Liver (tissue), 9 donors: ENCODE measurements around the gene PRPF19. TPM values are rescaled to one million over a fixed set of nuclear protein-coding genes. Genes with fewer than 3 reads are reported as not detected.

Source experiments
- DNase-seq: peaks from one replicate; pipeline ENCODE4 v3.0.0-alpha.2; 2017; ENCODE audit warnings: low spot score
- H3K27ac ChIP-seq, 2 donors: one replicate each; pipeline ENCODE4 v1.7.0; 2013; ENCODE audit warnings: inconsistent platforms in 2 of 2, low read length in 2 of 2, control low read depth in 1 of 2, low read depth in 1 of 2, mild to moderate bottlenecking in 1 of 2
- H3K27me3 ChIP-seq, 4 donors: one replicate each; pipeline versions ENCODE4 v1.6.1 to v1.7.0; 2013; ENCODE audit warnings: low read length in 3 of 4, inconsistent platforms in 1 of 4, mild to moderate bottlenecking in 1 of 4, moderate library complexity in 1 of 4; ENCODE audit not compliant: control insufficient read depth in 4 of 4, insufficient read depth in 4 of 4
- H3K36me3 ChIP-seq, 4 donors: one replicate each; pipeline versions ENCODE4 v1.6.1 to v1.7.0; 2013; ENCODE audit warnings: low read length in 3 of 4, mild to moderate bottlenecking in 3 of 4, low read depth in 1 of 4, moderate library complexity in 1 of 4; ENCODE audit not compliant: control insufficient read depth in 4 of 4, insufficient read depth in 3 of 4
- H3K4me1 ChIP-seq, 4 donors: one replicate each; pipeline versions ENCODE4 v1.6.1 to v1.7.0; 2013; ENCODE audit warnings: low read length in 3 of 4, mild to moderate bottlenecking in 3 of 4, moderate library complexity in 1 of 4; ENCODE audit not compliant: control insufficient read depth in 4 of 4, insufficient read depth in 4 of 4
- H3K4me3 ChIP-seq, 3 donors: one replicate each; pipeline versions ENCODE4 v1.6.1 to v1.7.0; 2013; ENCODE audit warnings: low read length in 3 of 3, control low read depth in 1 of 3, low read depth in 1 of 3, mild to moderate bottlenecking in 1 of 3
- H3K9ac ChIP-seq, 2 donors: one replicate each; pipeline ENCODE4 v1.7.0; 2013; ENCODE audit warnings: low read length in 2 of 2, mild to moderate bottlenecking in 2 of 2, moderate library complexity in 2 of 2, control low read depth in 1 of 2, low read depth in 1 of 2
- H3K9me3 ChIP-seq, 4 donors: one replicate each; pipeline versions ENCODE4 v1.6.1 to v1.7.0; 2013; ENCODE audit warnings: low read length in 3 of 4; ENCODE audit not compliant: control insufficient read depth in 4 of 4
- EGR1 ChIP-seq, 2 donors: IDR thresholded peaks; 2 replicates each; pipeline ENCODE4 v1.6.1; 2016 to 2018; ENCODE audit warnings: antibody characterized with exemption in 2 of 2, low read depth in 2 of 2
- FOXA1 ChIP-seq: IDR thresholded peaks from 2 replicates; pipeline ENCODE4 v1.6.1; 2016; ENCODE audit warnings: antibody characterized with exemption
- HNF4A ChIP-seq, 2 donors: conservative IDR thresholded peaks; 2 replicates each; pipeline ENCODE4 v1.6.1; 2016; ENCODE audit warnings: antibody characterized with exemption in 2 of 2, mild to moderate bottlenecking in 2 of 2
- HNF4G ChIP-seq: IDR thresholded peaks from 2 replicates; pipeline ENCODE4 v1.6.1; 2016; ENCODE audit warnings: antibody characterized with exemption
- JUND ChIP-seq, 2 donors: IDR thresholded peaks; 2 replicates each; pipeline ENCODE4 v1.6.1; 2016; ENCODE audit warnings: antibody characterized with exemption in 2 of 2
- NR2F2 ChIP-seq: IDR thresholded peaks from 2 replicates; pipeline ENCODE4 v1.6.1; 2016; ENCODE audit warnings: antibody characterized with exemption
- RAD21 ChIP-seq, 2 donors: IDR thresholded peaks; 2 replicates each; pipeline ENCODE4 v1.6.1; 2016; ENCODE audit warnings: antibody characterized with exemption in 2 of 2, mild to moderate bottlenecking in 2 of 2
- RXRA ChIP-seq, 2 donors: IDR thresholded peaks; 2 replicates each; pipeline ENCODE4 v1.6.1; 2017 to 2018; ENCODE audit warnings: antibody characterized with exemption in 2 of 2, mild to moderate bottlenecking in 1 of 2
- SP1 ChIP-seq: IDR thresholded peaks from 2 replicates; pipeline ENCODE4 v1.6.1; 2018; ENCODE audit warnings: antibody characterized with exemption, mild to moderate bottlenecking
- WGBS: extraction: QIAGEN DNeasy Blood & Tissue Kit; methylation state at CpG from one replicate; pipeline ENCODE4 v1.1.7; 2013; 5-methylcytosine and 5-hydroxymethylcytosine counted together
- polyA plus RNA-seq, 2 donors: library from polyadenylated mRNA; stranded (reverse) in 1 of 2; unstranded in 1 of 2; fragments of 200-250 nt in 1 of 2; fragments of >200 nt in 1 of 2; fragmentation: Nextera tagmentation in 1 of 2; extraction: Ambion mirVana in 1 of 2; gene quantifications; one replicate each; pipeline versions ENCODE4 v1.2.1 to v1.2.3, GENCODE V29; 2013 to 2015
- total RNA-seq, 2 donors: library from RNA; depleted of rRNA; stranded (reverse); fragments of >200 nt; gene quantifications; one replicate each; pipeline ENCODE4 v1.2.3, GENCODE V29; 2014
- TF ChIP-seq, protein P1 (sequence below): fragments of 150-350 bp; IDR thresholded peaks from 2 replicates; pipeline ENCODE4 v1.5.1; 2017; ENCODE audit warnings: improper control_type of control experiment, low read depth, low read length; ENCODE audit not compliant: missing input control
- TF ChIP-seq, protein P2 (sequence below): IDR thresholded peaks from 2 replicates; pipeline ENCODE4 v1.6.1; 2016; ENCODE audit warnings: antibody characterized with exemption
- TF ChIP-seq, protein P3 (sequence below): IDR thresholded peaks from 2 replicates; pipeline ENCODE4 v1.6.1; 2016; ENCODE audit warnings: antibody characterized with exemption, mild to moderate bottlenecking
- TF ChIP-seq, protein P4 (sequence below): IDR thresholded peaks from 2 replicates; pipeline ENCODE4 v1.6.1; 2016; ENCODE audit warnings: antibody characterized with exemption
- donor health status: healthy.
- donor health status: healthy.
- donor health status: healthy.
- donor health status: healthy.
- donor health status: healthy.

The PRPF19 gene
- total and polyA plus RNA-seq, 4 donors: 25.4 to 57.1 (median 40.4) TPM

DNA sequence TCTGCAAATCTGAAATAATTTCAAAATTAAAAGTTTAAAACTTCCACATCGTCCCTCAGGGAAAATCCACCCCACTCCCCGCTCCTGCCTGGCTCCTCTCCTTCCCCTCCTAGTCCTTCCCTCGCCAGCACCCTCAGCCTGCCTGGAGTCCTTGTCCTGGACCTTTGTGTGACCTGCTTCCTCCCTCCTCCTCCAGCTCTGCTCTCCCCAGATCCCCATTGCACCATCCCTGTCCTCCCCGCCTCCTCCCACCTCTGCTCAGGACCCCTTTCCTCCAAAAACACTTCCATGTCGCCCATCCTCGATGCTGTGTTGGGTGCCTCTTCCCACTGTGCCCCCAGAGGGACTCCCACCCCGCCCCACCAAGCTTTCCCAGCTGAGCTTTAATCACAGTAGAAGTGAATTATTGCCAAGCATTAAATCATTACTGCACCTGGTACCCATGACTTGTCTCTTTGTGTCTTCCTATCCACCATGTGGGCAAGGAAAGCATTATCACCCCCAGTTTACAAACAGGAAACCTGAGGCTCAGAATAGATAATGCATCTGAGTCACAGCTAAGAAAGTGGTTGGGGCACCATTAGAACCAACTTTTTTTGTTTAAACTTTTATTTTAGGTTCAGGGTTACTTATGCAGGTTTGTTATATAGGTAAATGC lies 41.4 kb downstream of the PRPF19 start:
- no peak for TF ChIP-seq RXRA (IDR thresholded peaks at IDR 0.05)
- no peak for TF ChIP-seq SP1
- TF ChIP-seq JUND (IDR thresholded peaks at IDR 0.05): no peak
- TF ChIP-seq EGR1 (IDR thresholded peaks at IDR 0.05; ENCODE audit: low read depth in 2 of 2): no peak
- no peak for TF ChIP-seq NR2F2
- no peak for TF ChIP-seq HNF4A (conservative IDR thresholded peaks at IDR 0.05)
- TF ChIP-seq, protein P1, sequence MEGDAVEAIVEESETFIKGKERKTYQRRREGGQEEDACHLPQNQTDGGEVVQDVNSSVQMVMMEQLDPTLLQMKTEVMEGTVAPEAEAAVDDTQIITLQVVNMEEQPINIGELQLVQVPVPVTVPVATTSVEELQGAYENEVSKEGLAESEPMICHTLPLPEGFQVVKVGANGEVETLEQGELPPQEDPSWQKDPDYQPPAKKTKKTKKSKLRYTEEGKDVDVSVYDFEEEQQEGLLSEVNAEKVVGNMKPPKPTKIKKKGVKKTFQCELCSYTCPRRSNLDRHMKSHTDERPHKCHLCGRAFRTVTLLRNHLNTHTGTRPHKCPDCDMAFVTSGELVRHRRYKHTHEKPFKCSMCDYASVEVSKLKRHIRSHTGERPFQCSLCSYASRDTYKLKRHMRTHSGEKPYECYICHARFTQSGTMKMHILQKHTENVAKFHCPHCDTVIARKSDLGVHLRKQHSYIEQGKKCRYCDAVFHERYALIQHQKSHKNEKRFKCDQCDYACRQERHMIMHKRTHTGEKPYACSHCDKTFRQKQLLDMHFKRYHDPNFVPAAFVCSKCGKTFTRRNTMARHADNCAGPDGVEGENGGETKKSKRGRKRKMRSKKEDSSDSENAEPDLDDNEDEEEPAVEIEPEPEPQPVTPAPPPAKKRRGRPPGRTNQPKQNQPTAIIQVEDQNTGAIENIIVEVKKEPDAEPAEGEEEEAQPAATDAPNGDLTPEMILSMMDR: no peak
- Histone ChIP-seq H3K4me3 (no peak overlapping the region), H3K9ac (no peak overlapping the region), H3K36me3 (no peaks in the 10 kb centered on the region), H3K27ac (no peak overlapping the region), H3K4me1 (no peaks in the 10 kb centered on the region), H3K27me3 (no peaks in the 10 kb centered on the region), H3K9me3 (no peaks in the 10 kb centered on the region)
- no peak for DNase-seq
- WGBS: 83% methylated on average over 7 of the region's 7 CpGs

DNA sequence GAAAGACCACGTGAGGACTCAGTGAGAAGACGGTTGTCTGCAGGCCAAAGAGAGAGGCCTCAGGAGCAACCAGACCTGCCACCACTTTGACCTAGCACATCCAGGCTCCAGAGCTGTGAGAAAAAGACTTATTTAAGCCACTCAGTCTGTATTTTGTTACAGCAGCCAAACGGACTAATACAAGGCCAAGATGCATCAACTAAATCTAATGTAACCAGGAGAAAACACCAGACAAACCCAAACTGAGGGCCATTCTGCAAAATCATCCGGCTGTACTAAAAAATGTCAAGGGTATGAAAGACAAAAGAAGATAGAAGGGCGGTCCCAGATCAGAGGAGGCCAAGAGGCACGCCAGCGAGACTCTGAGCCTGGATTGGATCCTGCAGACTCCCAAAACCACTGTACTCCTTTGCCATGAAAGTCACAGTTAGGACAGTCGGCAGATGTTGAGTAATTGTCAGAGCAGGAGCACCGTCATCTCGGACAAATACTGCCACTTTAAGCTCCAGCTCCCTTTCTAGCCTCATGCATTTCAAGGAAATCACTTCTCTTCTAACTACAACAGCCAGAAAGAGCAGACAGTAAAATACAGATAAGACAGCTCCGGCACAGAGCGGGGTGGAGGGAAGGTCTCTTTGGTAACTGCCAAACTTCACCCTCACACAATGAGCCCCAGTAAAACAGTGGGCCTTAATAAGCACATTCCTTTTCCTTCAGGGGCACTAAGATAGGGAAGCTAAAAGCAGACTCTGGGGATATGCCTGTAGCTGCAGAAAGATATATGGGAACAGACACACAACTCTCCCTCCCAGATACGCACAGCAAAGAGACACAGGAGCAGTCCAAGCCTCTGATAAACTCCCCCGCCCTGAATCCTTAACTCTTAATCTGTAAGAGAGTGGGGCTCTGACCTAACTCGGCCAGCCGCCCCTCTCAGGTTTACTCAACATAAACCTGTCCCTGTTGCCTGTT lies 42.5 kb downstream of the PRPF19 start:
- Histone ChIP-seq H3K27ac (no peak overlapping the region), H3K4me3 (no peak overlapping the region), H3K9ac (no peak overlapping the region), H3K36me3 (no peaks in the 10 kb centered on the region), H3K9me3 (no peaks in the 10 kb centered on the region), H3K4me1 (no peaks in the 10 kb centered on the region), H3K27me3 (no peaks in the 10 kb centered on the region)
- 82% methylated on average over 16 of the region's 16 CpGs for WGBS
- DNase-seq: no peak
- TF ChIP-seq SP1 (no peak), FOXA1 (no peak)
- TF ChIP-seq, protein P2, sequence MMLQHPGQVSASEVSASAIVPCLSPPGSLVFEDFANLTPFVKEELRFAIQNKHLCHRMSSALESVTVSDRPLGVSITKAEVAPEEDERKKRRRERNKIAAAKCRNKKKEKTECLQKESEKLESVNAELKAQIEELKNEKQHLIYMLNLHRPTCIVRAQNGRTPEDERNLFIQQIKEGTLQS: no peak

DNA sequence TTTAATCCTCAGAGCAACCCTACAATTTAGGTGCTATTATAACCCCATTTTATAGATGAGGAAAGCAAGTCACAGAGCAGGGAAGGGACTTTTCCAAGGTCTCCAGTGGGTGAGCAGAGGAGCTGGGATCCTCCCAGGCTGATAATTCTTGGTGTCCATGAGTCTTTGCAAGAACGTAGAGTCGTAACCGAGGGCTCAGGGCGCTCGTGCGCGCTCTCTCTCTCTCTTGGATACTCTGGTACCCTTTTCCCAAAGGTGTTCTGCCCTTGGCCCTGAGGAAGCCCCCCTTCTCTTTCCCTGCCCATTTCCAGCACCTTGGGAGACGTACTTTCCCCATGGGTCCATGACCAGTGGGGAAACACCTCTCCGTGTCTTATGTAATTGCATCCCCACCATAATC lies 44.2 kb downstream of the PRPF19 start:
- no peak for DNase-seq
- Histone ChIP-seq H3K9ac (no peak overlapping the region), H3K4me1 (no peaks in the 10 kb centered on the region), H3K36me3 (no peaks in the 10 kb centered on the region), H3K27ac (no peak overlapping the region), H3K4me3 (no peak overlapping the region), H3K27me3 (no peaks in the 10 kb centered on the region), H3K9me3 (no peaks in the 10 kb centered on the region)
- WGBS: 92% methylated on average over 9 of the region's 9 CpGs
- TF ChIP-seq RAD21 (IDR thresholded peaks at IDR 0.05): no peak
- TF ChIP-seq HNF4G: no peak
- TF ChIP-seq SP1: no peak
- TF ChIP-seq, protein P3, sequence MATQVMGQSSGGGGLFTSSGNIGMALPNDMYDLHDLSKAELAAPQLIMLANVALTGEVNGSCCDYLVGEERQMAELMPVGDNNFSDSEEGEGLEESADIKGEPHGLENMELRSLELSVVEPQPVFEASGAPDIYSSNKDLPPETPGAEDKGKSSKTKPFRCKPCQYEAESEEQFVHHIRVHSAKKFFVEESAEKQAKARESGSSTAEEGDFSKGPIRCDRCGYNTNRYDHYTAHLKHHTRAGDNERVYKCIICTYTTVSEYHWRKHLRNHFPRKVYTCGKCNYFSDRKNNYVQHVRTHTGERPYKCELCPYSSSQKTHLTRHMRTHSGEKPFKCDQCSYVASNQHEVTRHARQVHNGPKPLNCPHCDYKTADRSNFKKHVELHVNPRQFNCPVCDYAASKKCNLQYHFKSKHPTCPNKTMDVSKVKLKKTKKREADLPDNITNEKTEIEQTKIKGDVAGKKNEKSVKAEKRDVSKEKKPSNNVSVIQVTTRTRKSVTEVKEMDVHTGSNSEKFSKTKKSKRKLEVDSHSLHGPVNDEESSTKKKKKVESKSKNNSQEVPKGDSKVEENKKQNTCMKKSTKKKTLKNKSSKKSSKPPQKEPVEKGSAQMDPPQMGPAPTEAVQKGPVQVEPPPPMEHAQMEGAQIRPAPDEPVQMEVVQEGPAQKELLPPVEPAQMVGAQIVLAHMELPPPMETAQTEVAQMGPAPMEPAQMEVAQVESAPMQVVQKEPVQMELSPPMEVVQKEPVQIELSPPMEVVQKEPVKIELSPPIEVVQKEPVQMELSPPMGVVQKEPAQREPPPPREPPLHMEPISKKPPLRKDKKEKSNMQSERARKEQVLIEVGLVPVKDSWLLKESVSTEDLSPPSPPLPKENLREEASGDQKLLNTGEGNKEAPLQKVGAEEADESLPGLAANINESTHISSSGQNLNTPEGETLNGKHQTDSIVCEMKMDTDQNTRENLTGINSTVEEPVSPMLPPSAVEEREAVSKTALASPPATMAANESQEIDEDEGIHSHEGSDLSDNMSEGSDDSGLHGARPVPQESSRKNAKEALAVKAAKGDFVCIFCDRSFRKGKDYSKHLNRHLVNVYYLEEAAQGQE: no peak
- TF ChIP-seq, protein P2: no peak
- TF ChIP-seq, protein P4, sequence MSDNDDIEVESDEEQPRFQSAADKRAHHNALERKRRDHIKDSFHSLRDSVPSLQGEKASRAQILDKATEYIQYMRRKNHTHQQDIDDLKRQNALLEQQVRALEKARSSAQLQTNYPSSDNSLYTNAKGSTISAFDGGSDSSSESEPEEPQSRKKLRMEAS: no peak
- no peak for TF ChIP-seq HNF4A (conservative IDR thresholded peaks at IDR 0.05)
- no peak for TF ChIP-seq FOXA1
